ENCODE data around the gene AKT1S1. TPM values are rescaled to one million over a fixed set of nuclear protein-coding genes. Genes with fewer than 3 reads are reported as not detected.
A peak's percentile ranks its signal among the peaks of the same experiment; 100 is the strongest.

The AKT1S1 gene
- 10.9 and 13.5 TPM in 2 replicates for total RNA-seq (2016; rRNA removed; fragmentation: Illumina TruSeq; extraction: Trizol)
- 6.3 and 7.3 TPM in 2 replicates for total RNA-seq (2016; cell fraction: cytosol; rRNA removed; fragmentation: Illumina TruSeq; extraction: Trizol; ENCODE audit: low read depth)
- 10.3 and 14.9 TPM in 2 replicates for total RNA-seq (2016; cell fraction: insoluble cytoplasmic fraction; rRNA removed; fragmentation: Illumina TruSeq; extraction: Trizol)
- total RNA-seq (2016; cell fraction: membrane; rRNA removed; fragmentation: Illumina TruSeq; extraction: Trizol) = 14.8 and 16.5 TPM in 2 replicates
- 12.4 and 13.6 TPM in 2 replicates for total RNA-seq (2016; cell fraction: nucleus; rRNA removed; fragmentation: Illumina TruSeq; extraction: Trizol)
- polyA plus RNA-seq (2011; rRNA removed) = 27.8 and 30.0 TPM in 2 replicates
- 29.0 and 32.7 TPM in 2 replicates for polyA plus RNA-seq (2011; cell fraction: cytosol; rRNA removed)
- polyA plus RNA-seq (2011; cell fraction: nucleus; rRNA removed) = 56.2 and 76.4 TPM in 2 replicates
- 19.5 and 19.7 TPM in 2 replicates for polyA plus RNA-seq (2012)
- 22.7 and 24.3 TPM in 2 replicates for polyA plus RNA-seq (2016; cell fraction: cytosol; fragmentation: Illumina TruSeq; extraction: Trizol; ENCODE audit: low read depth)
- polyA plus RNA-seq (2016; cell fraction: insoluble cytoplasmic fraction; fragmentation: Illumina TruSeq; extraction: Trizol; ENCODE audit: low read depth) = 43.5 and 52.7 TPM in 2 replicates
- polyA plus RNA-seq (2016; cell fraction: membrane; fragmentation: Illumina TruSeq; extraction: Trizol; ENCODE audit: low read depth) = 46.7 and 51.1 TPM in 2 replicates
- polyA plus RNA-seq (2016; cell fraction: nucleus; fragmentation: Illumina TruSeq; extraction: Trizol; ENCODE audit: insufficient read depth, low read depth) = 55.9 and 59.4 TPM in 2 replicates
- polyA minus RNA-seq (2011; rRNA and poly(A)+ RNA removed; ENCODE audit: low replicate concordance) = 25.3 and 37.7 TPM in 2 replicates
- polyA minus RNA-seq (2011; cell fraction: cytosol; rRNA and poly(A)+ RNA removed) = 13.0 and 14.0 TPM in 2 replicates
- 21.9 and 22.5 TPM in 2 replicates for polyA minus RNA-seq (2011; cell fraction: nucleus; rRNA and poly(A)+ RNA removed)
- Bru-seq, nascent RNA = percentile 74 among the genes with signal in this experiment
- percentile 90 among the genes with signal in this experiment for BruChase-seq, experiment 1, labeled RNA remaining after a 6-hour chase
- percentile 88 among the genes with signal in this experiment for BruChase-seq, experiment 2, labeled RNA remaining after a 2-hour chase
- long read RNA-seq, experiment 1, partial matches to known transcripts = 4 of 8 reads
- long read RNA-seq, experiment 1, other reads (novel, unspliced or antisense) = 2 of 8 reads
- long read RNA-seq, experiment 2, transcript AKT1S1-205 (4 exons, 3,640 nt) = minor isoform, 34 of 185 reads
- long read RNA-seq, experiment 2, transcript AKT1S1-204 (5 exons, 1,911 nt) = minor isoform, 26 of 185 reads
- long read RNA-seq, experiment 2, transcript AKT1S1-207 (5 exons, 3,075 nt) = major isoform, 44 of 185 reads
- long read RNA-seq, experiment 2, transcript AKT1S1-201 (5 exons, 1,760 nt) = minor isoform, 13 of 185 reads
- long read RNA-seq, experiment 2, partial matches to known transcripts = 9 of 185 reads
- long read RNA-seq, experiment 2, other reads (novel, unspliced or antisense) = 57 of 185 reads

- Histone ChIP-seq H3K27ac (ENCODE audit: extremely low read length, insufficient read depth, low read length) (peak within 1 kb of the TSS; percentile 99), H3K9ac (ENCODE audit: insufficient read depth, low read depth, low read length) (peak within 1 kb of the TSS; percentile 97), H3K4me2 (ENCODE audit: low read depth, low read length) (peak within 1 kb of the TSS; percentile 91), H3K4me3 (replicated peaks in 1 of 3; ENCODE audit: insufficient read depth in 1 of 3, low read depth in 2 of 3, low read length in 3 of 3) (peak within 1 kb of the TSS; percentile 77 to 99 (median 97)), H4K20me1 (ENCODE audit: insufficient read depth, low read length) (peaks cover 5% of the 10 kb centered on the region; the same call in 1 of the 2 replicates), H2AFZ (ENCODE audit: low read length) (peak within 1 kb of the TSS; percentile 89), H3K36me3 (replicated peaks in 1 of 2; ENCODE audit: control insufficient read depth in 1 of 2, insufficient read depth in 2 of 2, low read length in 2 of 2) (peaks cover 13 to 40% of the 10 kb centered on the region in 2 experiments; a peak in 4 of 5 replicates), H3K27me3 (ENCODE audit: control insufficient read depth in 1 of 2, insufficient read depth in 2 of 2, low read length in 2 of 2) (no peaks in the 10 kb centered on the region; a peak in 1 of 5 replicates), H3K9me3 (ENCODE audit: low read length) (no peaks in the 10 kb centered on the region), H3K4me1 (ENCODE audit: insufficient read depth, low read length) (peaks cover 31% of the 10 kb centered on the region), H3K79me2 (ENCODE audit: insufficient read depth, low read length) (peaks cover 38% of the 10 kb centered on the region)
- ATAC-seq = peak; percentile 80
- CTCF ChIA-PET (ENCODE audit: low intra/inter-chr PET ratio, low total read pairs) = no interaction called here
- intact Hi-C loops (cut with micrococcal nuclease; ENCODE audit: unreplicated experiment) (no loop called here), in situ Hi-C loops (cut with HindIII; ENCODE audit: extremely low pct_ligation_motif_present, low pct_unique_long_range_greater_than_20kb) (no loop called here)
- peak; percentile 99 for DNase-seq (ENCODE audit: low spot score)
- POLR2A ChIA-PET = interaction anchor here (0.6 to 3.3 kb wide), 14 partner anchors 8 to 398 kb away, joined by 3 to 21 read pairs (median 6); partner anchors contain the start of genes AP2A1, ATF5, NUP62 and PNKP
- peak; percentile 95 for FAIRE-seq
- 1% methylated on average over 41 of the region's 61 CpGs for WGBS (ENCODE audit: low lambda C conversion rate)
- no TSS peak for BruUV-seq (replicated peaks)
- TF ChIP-seq XBP1 (CRISPR knock-in tag; IDR thresholded peaks at IDR 0.05) (no peak), RBAK (CRISPR knock-in tag; IDR thresholded peaks at IDR 0.05) (no peak), CBFB (CRISPR knock-in tag; IDR thresholded peaks at IDR 0.05) (no peak; the same call in 1 of the 2 replicates), GMEB2 (CRISPR knock-in tag; IDR thresholded peaks at IDR 0.05; ENCODE audit: low read depth) (0 out of 2 replicates have a peak, but pooled peaks have one; percentile 8), TFDP2 (CRISPR knock-in tag; IDR thresholded peaks at IDR 0.05) (no peak), NKX3-1 (CRISPR knock-in tag; IDR thresholded peaks at IDR 0.05) (0 out of 2 replicates have a peak, but pooled peaks have one; percentile 16), ATF2 (CRISPR knock-in tag; IDR thresholded peaks at IDR 0.05) (no peak), MLX (CRISPR knock-in tag; IDR thresholded peaks at IDR 0.05) (peak; percentile 69), ZNF253 (CRISPR knock-in tag; IDR thresholded peaks at IDR 0.05; ENCODE audit: borderline replicate concordance) (no peak), ZNF230 (CRISPR knock-in tag; IDR thresholded peaks at IDR 0.05) (no peak; the same call in 1 of the 2 replicates), SIN3B (IDR thresholded peaks at IDR 0.05; ENCODE audit: low read length) (no peak), TBX2 (CRISPR knock-in tag; IDR thresholded peaks at IDR 0.05; ENCODE audit: borderline replicate concordance) (0 out of 2 replicates have a peak, but pooled peaks have one; percentile 47)
These were observed at the start of gene AKT1S1, which contains the start of gene TBC1D17 for GRCh38 chr19:49877020-49877878. Gene AKT1S1 (minus strand): TSS chr19:49877355. CDS start chr19:49873295, 4,060 bp downstream. Gene TBC1D17 (plus strand): TSS chr19:49877702. CDS start chr19:49877724, 22 bp downstream.
